ENCODE measurements around the gene DOCK6. TPM values are rescaled to one million over a fixed set of nuclear protein-coding genes. Genes with fewer than 3 reads are reported as not detected.
A peak's percentile ranks its signal among the peaks of the same experiment; 100 is the strongest.

Gene DOCK6
- total and polyA plus RNA-seq, 10 of the 15 experiments (the other 5 are each of a cell fraction or from before 2014, with no cell fraction given): 0.76 to 24.8 (median 4.7) TPM

DNA sequence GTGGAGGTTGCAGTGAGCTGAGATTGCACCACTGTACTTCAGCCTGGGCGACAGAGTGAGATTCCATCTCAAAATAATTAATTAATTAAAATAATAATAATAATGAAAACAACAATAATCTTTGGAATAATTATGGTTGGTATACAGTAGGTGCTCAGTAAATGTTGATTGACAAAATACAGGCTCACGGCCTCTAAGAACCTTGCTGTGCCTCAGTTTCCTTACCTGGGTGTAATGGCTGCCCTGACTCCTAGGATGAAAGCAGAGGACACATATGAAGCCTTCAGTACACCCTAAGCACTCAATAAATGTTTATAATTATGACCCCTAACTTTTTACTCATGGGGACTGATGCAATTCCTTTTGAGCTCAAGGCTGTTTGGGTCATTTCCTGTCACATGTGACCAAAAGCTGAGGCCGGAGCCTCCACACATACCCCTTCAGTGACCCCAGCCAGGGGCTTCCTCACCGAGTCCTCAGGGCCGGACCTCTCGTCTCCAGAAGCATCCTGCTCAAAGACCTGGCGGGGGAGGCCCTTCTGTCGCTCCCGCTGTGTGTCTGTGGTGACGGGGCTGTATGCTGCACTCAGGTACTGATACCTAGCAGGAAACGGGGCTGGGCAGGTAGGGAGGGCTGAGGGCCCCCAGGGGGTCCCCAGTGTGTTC is 10.5 kb downstream of the DOCK6 start:
- FAIRE-seq: no peak
- CTCF ChIA-PET: no interaction called here
- WGBS (ENCODE audit: insufficient coverage, insufficient replicate concordance, low lambda C conversion rate, missing lambda C conversion rate): 70% methylated on average over 11 of the region's 11 CpGs

More for the DNA sequence above, 10.5 kb downstream of the DOCK6 start:
- RAD21 ChIA-PET (ENCODE audit: unreplicated experiment): no interaction called here
- Histone ChIP-seq H3K27ac (ENCODE audit: control insufficient read depth, insufficient read depth) (no peak overlapping the region), H3K27me3 (replicated peaks in 1 of 2; ENCODE audit: control insufficient read depth in 2 of 2, insufficient read depth in 2 of 2, low read length in 1 of 2) (no peaks in the 10 kb centered on the region), H3K4me2 (ENCODE audit: control insufficient read depth, insufficient read depth) (no peak overlapping the region), H3K36me3 (ENCODE audit: control insufficient read depth in 2 of 2, insufficient read depth in 2 of 2, low read length in 1 of 2) (peaks cover 0 to 2% of the 10 kb centered on the region in 2 experiments; a peak in 2 of 4 replicates), H3K4me1 (ENCODE audit: control insufficient read depth, insufficient read depth, low read length) (no peaks in the 10 kb centered on the region), H4K20me1 (ENCODE audit: control insufficient read depth, insufficient read depth) (no peaks in the 10 kb centered on the region; the same call in 1 of the 2 replicates), H3K9me3 (replicated peaks; ENCODE audit: control insufficient read depth, insufficient read depth, low read length) (no peaks in the 10 kb centered on the region), H3K4me3 (no peak overlapping the region), H3K9ac (ENCODE audit: control insufficient read depth, insufficient read depth, low read length) (no peak overlapping the region), H2AFZ (ENCODE audit: control insufficient read depth, low read depth, low read length) (no peak overlapping the region), H3K79me2 (ENCODE audit: control insufficient read depth, insufficient read depth, low read length) (no peaks in the 10 kb centered on the region)
- intact Hi-C loops (cut with micrococcal nuclease; ENCODE audit: unreplicated experiment) (no loop called here), in situ Hi-C loops (cut with MboI) (no loop called here)
- TSS peak; percentile 52 for BruUV-seq (replicated peaks)
- SMC1A ChIA-PET (ENCODE audit: uncharacterized antibody, unreplicated experiment): no interaction called here
- POLR2A ChIA-PET: no interaction called here
- no peak for ATAC-seq
- no peak for TF ChIP-seq E4F1 (IDR thresholded peaks at IDR 0.05; ENCODE audit: borderline replicate concordance, partially characterized antibody)
- TF ChIP-seq E2F8 (IDR thresholded peaks at IDR 0.05; ENCODE audit: low read depth, partially characterized antibody): no peak
- no peak for TF ChIP-seq NBN (IDR thresholded peaks at IDR 0.05)
- no peak for TF ChIP-seq CBX5 (IDR thresholded peaks at IDR 0.05; ENCODE audit: low read depth)
- no peak for TF ChIP-seq IKZF2 (IDR thresholded peaks at IDR 0.05)
- TF ChIP-seq CHD4 (IDR thresholded peaks at IDR 0.05): no peak
- TF ChIP-seq ZNF384 (IDR thresholded peaks at IDR 0.05; ENCODE audit: borderline replicate concordance, low read depth, low read length): no peak
- no peak for TF ChIP-seq SMAD1 (IDR thresholded peaks at IDR 0.05; ENCODE audit: low read depth, partially characterized antibody)
- TF ChIP-seq RB1 (IDR thresholded peaks at IDR 0.05; ENCODE audit: borderline replicate concordance): no peak
- DNase-seq (ENCODE audit: low read depth, low spot score): no peak
